Ishikawa (cell line): ENCODE results near the gene ELP5.

Source experiments
- CEBPB ChIP-seq: IDR thresholded peaks from 2 replicates; pipeline ENCODE4 v1.6.1; 2012
- CREB1 ChIP-seq: IDR thresholded peaks from 2 replicates; pipeline ENCODE4 v1.6.1; 2012; ENCODE audit warnings: low read depth
- EGR1 ChIP-seq: IDR thresholded peaks from 2 replicates; pipeline ENCODE4 v1.6.1; 2012
- EP300 ChIP-seq: IDR thresholded peaks from 2 replicates; pipeline ENCODE4 v1.6.1; 2012; ENCODE audit warnings: borderline replicate concordance
- FOXM1 ChIP-seq: IDR thresholded peaks from 2 replicates; pipeline ENCODE4 v1.6.1; 2012; ENCODE audit warnings: low read depth, borderline replicate concordance
- NFIC ChIP-seq: IDR thresholded peaks from 2 replicates; pipeline ENCODE4 v1.6.1; 2012
- RAD21 ChIP-seq: IDR thresholded peaks from 2 replicates; pipeline ENCODE4 v1.6.1; 2012; ENCODE audit warnings: low read depth
- TAF1 ChIP-seq: IDR thresholded peaks from 2 replicates; pipeline ENCODE4 v1.6.1; 2012; ENCODE audit warnings: low read depth, mild to moderate bottlenecking
- TCF12 ChIP-seq: IDR thresholded peaks from 2 replicates; pipeline ENCODE4 v1.6.1; 2012; ENCODE audit warnings: low read depth
- TEAD4 ChIP-seq: IDR thresholded peaks from 2 replicates; pipeline ENCODE4 v1.6.1; 2012
- YY1 ChIP-seq: IDR thresholded peaks from 2 replicates; pipeline ENCODE4 v1.6.1; 2012; ENCODE audit warnings: low read depth
- ZBTB7A ChIP-seq: IDR thresholded peaks from 2 replicates; pipeline ENCODE4 v1.6.1; 2012; ENCODE audit warnings: low read depth
- TF ChIP-seq, protein P1 (sequence below): IDR thresholded peaks from 2 replicates; pipeline ENCODE4 v1.6.1; 2012; ENCODE audit warnings: low read depth, mild to moderate bottlenecking
- TF ChIP-seq, protein P2 (sequence below): IDR thresholded peaks from 2 replicates; pipeline ENCODE4 v1.6.1; 2012
- TF ChIP-seq, protein P3 (sequence below): IDR thresholded peaks from 2 replicates; pipeline ENCODE4 v1.6.1; 2012

ELP5 gene

DNA sequence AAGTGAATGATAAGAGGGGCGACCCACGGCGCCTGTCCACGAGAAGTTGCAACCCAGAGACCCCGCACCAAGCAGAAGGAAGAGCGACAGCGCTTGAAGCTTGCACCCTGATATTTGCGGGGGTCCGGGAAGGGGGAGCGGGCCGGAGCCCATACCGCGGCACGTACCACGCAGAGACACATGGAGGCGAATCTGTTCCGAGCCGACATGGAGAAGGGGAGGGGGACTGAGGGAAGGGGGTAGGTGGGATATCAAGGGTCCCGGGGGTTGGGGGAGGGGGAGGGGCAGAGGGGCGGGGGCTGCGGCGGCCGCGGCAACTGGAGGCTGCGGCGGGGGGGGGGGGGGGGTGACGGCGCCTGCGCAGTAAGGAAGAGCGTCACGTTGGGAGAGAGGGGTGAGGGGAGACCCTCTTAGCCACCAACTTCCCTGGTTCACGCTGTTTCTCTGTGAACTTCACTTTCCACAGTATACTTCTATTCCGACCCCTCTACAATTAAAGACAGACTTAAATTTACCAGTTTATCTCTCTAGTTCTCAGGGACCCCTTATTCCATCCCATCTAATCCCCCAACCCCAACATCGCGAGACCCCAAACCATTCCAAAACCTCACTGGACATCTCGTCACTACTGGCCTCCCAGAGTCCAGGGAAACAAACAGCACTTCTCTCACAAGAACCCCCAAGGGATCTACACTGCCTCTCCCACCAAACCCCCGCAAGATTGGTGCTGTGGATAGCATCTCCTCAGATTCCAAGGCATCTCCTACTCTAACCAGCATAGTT is 40.3 kb upstream of the ELP5 start:
- TF ChIP-seq TCF12 (no peak), EP300 (no peak)

DNA sequence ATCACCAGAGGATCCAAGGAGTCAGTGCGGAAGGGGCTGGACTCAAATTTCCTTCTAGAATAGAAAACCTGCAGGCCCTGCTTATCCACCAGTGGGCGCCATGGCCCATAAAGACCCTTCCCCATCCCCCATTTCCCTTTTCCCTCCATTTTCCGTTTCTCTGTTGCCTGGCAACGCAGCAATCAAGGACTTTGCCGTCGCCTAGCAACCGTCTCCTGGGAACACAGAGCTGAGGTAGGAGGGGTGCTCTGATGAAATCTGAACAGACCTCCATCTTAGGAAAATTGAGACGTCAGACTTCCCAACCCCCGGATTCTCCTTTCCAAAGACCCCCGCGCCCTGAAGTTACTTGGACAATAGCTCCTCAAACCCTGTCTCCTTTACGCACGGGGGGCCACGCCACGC is 38.1 kb upstream of the ELP5 start:
- TF ChIP-seq TEAD4 (no peak), CEBPB (0 out of 2 replicates have a peak, but pooled peaks have one; percentile 34), NFIC (no peak), FOXM1 (peak; percentile 70; the same call in 1 of the 2 replicates)
- TF ChIP-seq, protein P1, sequence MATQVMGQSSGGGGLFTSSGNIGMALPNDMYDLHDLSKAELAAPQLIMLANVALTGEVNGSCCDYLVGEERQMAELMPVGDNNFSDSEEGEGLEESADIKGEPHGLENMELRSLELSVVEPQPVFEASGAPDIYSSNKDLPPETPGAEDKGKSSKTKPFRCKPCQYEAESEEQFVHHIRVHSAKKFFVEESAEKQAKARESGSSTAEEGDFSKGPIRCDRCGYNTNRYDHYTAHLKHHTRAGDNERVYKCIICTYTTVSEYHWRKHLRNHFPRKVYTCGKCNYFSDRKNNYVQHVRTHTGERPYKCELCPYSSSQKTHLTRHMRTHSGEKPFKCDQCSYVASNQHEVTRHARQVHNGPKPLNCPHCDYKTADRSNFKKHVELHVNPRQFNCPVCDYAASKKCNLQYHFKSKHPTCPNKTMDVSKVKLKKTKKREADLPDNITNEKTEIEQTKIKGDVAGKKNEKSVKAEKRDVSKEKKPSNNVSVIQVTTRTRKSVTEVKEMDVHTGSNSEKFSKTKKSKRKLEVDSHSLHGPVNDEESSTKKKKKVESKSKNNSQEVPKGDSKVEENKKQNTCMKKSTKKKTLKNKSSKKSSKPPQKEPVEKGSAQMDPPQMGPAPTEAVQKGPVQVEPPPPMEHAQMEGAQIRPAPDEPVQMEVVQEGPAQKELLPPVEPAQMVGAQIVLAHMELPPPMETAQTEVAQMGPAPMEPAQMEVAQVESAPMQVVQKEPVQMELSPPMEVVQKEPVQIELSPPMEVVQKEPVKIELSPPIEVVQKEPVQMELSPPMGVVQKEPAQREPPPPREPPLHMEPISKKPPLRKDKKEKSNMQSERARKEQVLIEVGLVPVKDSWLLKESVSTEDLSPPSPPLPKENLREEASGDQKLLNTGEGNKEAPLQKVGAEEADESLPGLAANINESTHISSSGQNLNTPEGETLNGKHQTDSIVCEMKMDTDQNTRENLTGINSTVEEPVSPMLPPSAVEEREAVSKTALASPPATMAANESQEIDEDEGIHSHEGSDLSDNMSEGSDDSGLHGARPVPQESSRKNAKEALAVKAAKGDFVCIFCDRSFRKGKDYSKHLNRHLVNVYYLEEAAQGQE = no peak
- TF ChIP-seq, protein P2, sequence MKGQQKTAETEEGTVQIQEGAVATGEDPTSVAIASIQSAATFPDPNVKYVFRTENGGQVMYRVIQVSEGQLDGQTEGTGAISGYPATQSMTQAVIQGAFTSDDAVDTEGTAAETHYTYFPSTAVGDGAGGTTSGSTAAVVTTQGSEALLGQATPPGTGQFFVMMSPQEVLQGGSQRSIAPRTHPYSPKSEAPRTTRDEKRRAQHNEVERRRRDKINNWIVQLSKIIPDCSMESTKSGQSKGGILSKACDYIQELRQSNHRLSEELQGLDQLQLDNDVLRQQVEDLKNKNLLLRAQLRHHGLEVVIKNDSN = no peak

DNA sequence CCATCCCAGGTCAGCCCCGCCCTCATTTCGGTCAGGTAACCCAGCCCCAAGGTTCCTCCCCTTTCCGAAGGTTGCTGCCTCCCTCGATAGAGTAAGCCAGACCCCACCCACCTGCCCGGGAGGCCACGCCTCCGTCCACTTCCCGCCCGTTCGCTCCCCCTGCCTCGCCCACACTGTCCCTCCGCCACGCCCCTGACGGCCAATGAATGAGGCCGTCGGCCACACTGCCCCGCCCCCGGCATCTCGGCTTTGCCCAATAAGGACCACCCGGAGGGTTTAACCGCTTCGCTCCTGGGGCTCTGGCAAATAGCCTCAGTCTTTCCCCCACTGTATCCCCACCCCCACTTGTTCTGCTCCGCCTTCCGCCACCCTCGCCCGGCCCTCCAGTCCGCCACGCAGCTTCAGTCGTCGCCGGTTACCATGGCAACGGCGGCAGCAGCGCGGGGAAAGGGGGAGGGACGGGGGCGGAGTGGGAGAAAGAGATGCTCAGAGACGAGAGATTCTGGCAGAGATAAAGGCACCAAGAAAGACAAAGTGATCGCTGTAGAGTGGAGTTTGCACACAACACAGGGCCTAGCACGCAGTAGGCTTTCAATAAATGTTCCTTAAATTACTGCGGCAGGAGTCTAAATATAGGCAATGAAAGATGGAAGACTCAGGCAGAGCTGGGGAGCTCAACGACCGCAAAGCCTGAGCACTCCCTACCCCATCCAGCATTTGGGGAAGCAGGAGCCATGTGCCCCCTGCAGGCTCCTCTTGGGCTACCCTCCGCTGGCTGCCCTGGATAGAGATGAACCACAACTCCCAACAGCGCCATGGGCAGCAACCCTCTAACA is 37.5 kb upstream of the ELP5 start:
- 0 out of 2 replicates have a peak, but pooled peaks have one; percentile 41 for TF ChIP-seq TCF12
- TF ChIP-seq EGR1 = peak; percentile 49; the same call in 1 of the 2 replicates
- TF ChIP-seq ZBTB7A = no peak
- TF ChIP-seq EP300 = no peak
- no peak for TF ChIP-seq RAD21
- TF ChIP-seq CREB1 = peak; percentile 34; the same call in 1 of the 2 replicates
- peak; percentile 9; the same call in 1 of the 2 replicates for TF ChIP-seq NFIC
- no peak for TF ChIP-seq CEBPB
- TF ChIP-seq, protein P2 = no peak
- TF ChIP-seq, protein P3, sequence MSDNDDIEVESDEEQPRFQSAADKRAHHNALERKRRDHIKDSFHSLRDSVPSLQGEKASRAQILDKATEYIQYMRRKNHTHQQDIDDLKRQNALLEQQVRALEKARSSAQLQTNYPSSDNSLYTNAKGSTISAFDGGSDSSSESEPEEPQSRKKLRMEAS = peak; percentile 38; the same call in 1 of the 2 replicates
- no peak for TF ChIP-seq YY1
- no peak; the same call in 1 of the 2 replicates for TF ChIP-seq TAF1
- no peak for TF ChIP-seq FOXM1
- TF ChIP-seq, protein P1 = no peak
- TF ChIP-seq TEAD4 = no peak

DNA sequence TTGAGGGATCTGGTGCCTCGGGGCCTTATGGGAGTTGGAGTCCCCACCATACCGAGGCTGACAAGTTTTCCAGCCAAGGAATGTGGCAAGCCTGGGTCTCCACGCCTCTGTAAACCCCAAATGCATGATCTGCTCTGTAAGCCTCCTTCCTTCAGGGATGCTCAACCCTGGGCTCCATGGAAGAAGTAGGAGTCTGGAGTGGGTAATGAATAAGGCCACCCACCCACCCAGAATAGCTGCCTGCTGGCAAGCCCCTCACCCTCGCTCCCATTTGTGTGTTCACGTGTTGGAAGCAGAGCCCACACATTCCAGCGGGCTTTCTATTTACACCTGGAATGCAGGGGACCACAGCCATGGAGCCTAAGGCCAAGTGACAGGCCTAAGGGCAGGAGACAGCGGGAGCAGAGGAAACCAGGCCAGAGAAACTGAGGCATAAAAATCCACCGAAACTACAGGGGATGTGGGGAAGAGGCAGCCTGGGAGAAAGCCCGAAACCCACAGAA is 36.8 kb upstream of the ELP5 start:
- TF ChIP-seq TEAD4 (peak; percentile 25; the same call in 1 of the 2 replicates), YY1 (no peak)

DNA sequence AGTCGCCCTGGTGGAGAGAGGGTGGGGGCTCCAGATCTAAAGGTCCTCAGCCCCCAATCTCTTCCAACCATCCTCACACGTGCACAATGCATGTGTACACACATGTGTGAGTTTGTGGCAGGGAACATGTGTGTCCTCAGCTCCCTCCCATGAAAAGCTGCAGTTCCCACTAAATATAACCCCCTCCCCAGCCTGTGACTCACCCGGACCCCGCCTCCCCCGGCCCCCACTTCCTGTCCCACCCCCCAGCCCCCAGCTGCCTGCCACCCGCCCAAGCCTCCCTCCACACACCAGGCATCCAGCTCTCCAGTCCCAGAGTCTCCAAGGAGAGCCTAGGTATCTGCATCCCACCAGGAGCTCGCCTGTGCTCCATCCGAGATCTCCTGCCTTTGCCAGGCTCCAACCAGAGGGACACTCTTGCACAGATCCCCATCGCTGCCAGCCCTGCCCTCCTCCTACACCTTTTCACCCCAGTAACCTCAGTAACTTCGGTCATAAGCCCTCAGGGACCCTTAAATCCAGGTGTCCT is 36.3 kb upstream of the ELP5 start:
- TF ChIP-seq EP300 (no peak), TEAD4 (no peak), TAF1 (no peak), RAD21 (no peak)
- TF ChIP-seq, protein P2 = no peak
